Body of pancreas (tissue), 4 donors: ENCODE results near the gene SMARCAD1. TPM values are rescaled to one million over a fixed set of nuclear protein-coding genes. Genes with fewer than 3 reads are reported as not detected.

Experiments used
- ATAC-seq: fragments of 150-250 bp; one replicate; pipeline ENCODE4 v1.9.1; 2016
- DNase-seq, 4 donors: peaks; one replicate each; pipeline ENCODE4 v3.0.0-alpha.2; 2019
- H3K27ac ChIP-seq, 4 donors: fragments of 200-600 bp; sonication (generic); 1 replicate in 3 of 4; 2 replicates in 1 of 4; pipeline versions ENCODE4 v1.5.1 to v1.6.1; 2016 to 2019; ENCODE audit warnings: mild to moderate bottlenecking in 1 of 4, mixed read lengths in 1 of 4, moderate library complexity in 1 of 4
- H3K27me3 ChIP-seq, 2 donors: fragments of 200-600 bp; sonication (generic); one replicate each; pipeline ENCODE4 v1.6.0; 2016; ENCODE audit warnings: mild to moderate bottlenecking in 1 of 2
- H3K36me3 ChIP-seq, 2 donors: fragments of 200-600 bp; sonication (generic); replicated peaks in 1 of 2; 2 replicates each; pipeline ENCODE4 v1.5.1; 2016; ENCODE audit warnings: low read depth in 2 of 2; ENCODE audit not compliant: insufficient read depth in 1 of 2
- H3K4me1 ChIP-seq: fragments of 200-600 bp; sonication (generic); one replicate; pipeline ENCODE4 v1.6.0; 2016
- H3K4me3 ChIP-seq, 2 donors: fragments of 200-600 bp; sonication (generic); 1 replicate in 1 of 2; 2 replicates in 1 of 2; pipeline ENCODE4 v1.5.1; 2016 to 2019
- H3K9me3 ChIP-seq, 3 donors: fragments of 200-600 bp; sonication (generic); 1 replicate in 2 of 3; 2 replicates in 1 of 3; pipeline ENCODE4 v1.5.1; 2016
- CTCF ChIP-seq, 7 experiments: fragments of 450-650 bp in 4 of 7; fragments of 200-600 bp in 3 of 7; sonication (generic) in 3 of 7; IDR thresholded peaks; one replicate each; pipeline ENCODE4 v1.5.1; 2016 to 2019; ENCODE audit warnings: antibody characterized with exemption in 7 of 7
- POLR2A ChIP-seq, 3 donors: fragments of 450-650 bp; IDR thresholded peaks; one replicate each; pipeline ENCODE4 v1.6.1; 2016; ENCODE audit warnings: antibody characterized with exemption in 3 of 3, mild to moderate bottlenecking in 2 of 3
- WGBS, 2 donors: methylation state at CpG; one replicate each; pipeline ENCODE4 v1.1.5; 2017; 5-methylcytosine and 5-hydroxymethylcytosine counted together
- intact Hi-C: fragments of 100-400 bp; cut with DNase I; formaldehyde crosslinking; loops from one replicate; pipeline ENCODE4 v1.15.1; 2023
- total RNA-seq, 2 donors: library from RNA; depleted of rRNA; stranded (reverse); fragments of >200 nt; gene quantifications; one replicate each; pipeline ENCODE4 v1.1.0, GENCODE V29; 2016

The SMARCAD1 gene
- total RNA-seq, 2 donors from 2014 or later: 12.7 to 16.5 TPM

- DNase-seq (no peak), ATAC-seq (no peak)
- intact Hi-C loops: no loop called here
- no peaks in the 10 kb centered on the region for H3K36me3 ChIP-seq
- no peak overlapping the region for H3K4me3 ChIP-seq
- WGBS, 2 donors: 41 to 58% methylated on average over 4 of the region's 4 CpGs
- no peak overlapping the region for H3K27ac ChIP-seq
- no peaks in the 10 kb centered on the region for H3K27me3 ChIP-seq
- no peaks in the 10 kb centered on the region for H3K4me1 ChIP-seq
- TF ChIP-seq POLR2A (IDR thresholded peaks at IDR 0.05) (no peak), CTCF (IDR thresholded peaks at IDR 0.05) (no peak)
- no peaks in the 10 kb centered on the region for H3K9me3 ChIP-seq
These were observed 91.1 kb downstream of the SMARCAD1 start for GRCh38 chr4:94298725-94299252.

- Histone ChIP-seq H3K4me1 (no peaks in the 10 kb centered on the region), H3K27me3 (no peaks in the 10 kb centered on the region), H3K4me3 (no peak overlapping the region), H3K36me3 (no peaks in the 10 kb centered on the region), H3K9me3 (no peaks in the 10 kb centered on the region), H3K27ac (no peak overlapping the region)
- TF ChIP-seq CTCF (IDR thresholded peaks at IDR 0.05) (no peak), POLR2A (IDR thresholded peaks at IDR 0.05) (no peak)
- DNase-seq (no peak), ATAC-seq (no peak)
- 89 to 94% methylated on average over 2 of the region's 2 CpGs for whole genome bisulfite sequencing, 2 donors
- intact Hi-C loops: loop anchor here (10.0 kb wide), 1 partner anchor 293 kb away; no protein-coding TSS in a partner anchor
These were observed 94.5 kb downstream of the SMARCAD1 start for GRCh38 chr4:94302191-94302590.

GRCh38 chr4:94304365-94304971, 96.8 kb downstream of the SMARCAD1 start:
- no peak for TF ChIP-seq POLR2A (IDR thresholded peaks at IDR 0.05)
- TF ChIP-seq CTCF (IDR thresholded peaks at IDR 0.05): peak in 6 of 7 experiments; percentile 49 to 61 (median 55)
- no peak overlapping the region for H3K27ac ChIP-seq
- WGBS, 2 donors: 27 to 28% methylated on average over 2 of the region's 2 CpGs
- H3K27me3 ChIP-seq: no peaks in the 10 kb centered on the region
- ATAC-seq (no peak), DNase-seq (peak in 1 of 4 donors; percentile 20)
- intact Hi-C loops: loop anchor here (10.0 kb wide), 1 partner anchor 290 kb away; no protein-coding TSS in a partner anchor
- no peaks in the 10 kb centered on the region for H3K36me3 ChIP-seq
- H3K4me1 ChIP-seq: no peaks in the 10 kb centered on the region
- no peak overlapping the region for H3K4me3 ChIP-seq
- H3K9me3 ChIP-seq: no peaks in the 10 kb centered on the region

GRCh38 chr4:94305466-94306225, 98.0 kb downstream of the SMARCAD1 start:
- ATAC-seq (no peak), DNase-seq (no peak)
- Histone ChIP-seq H3K27me3 (no peaks in the 10 kb centered on the region), H3K4me1 (no peaks in the 10 kb centered on the region), H3K9me3 (no peaks in the 10 kb centered on the region), H3K36me3 (no peaks in the 10 kb centered on the region), H3K4me3 (no peak overlapping the region), H3K27ac (no peak overlapping the region)
- 70 to 71% methylated on average over 5 of the region's 5 CpGs for WGBS, 2 donors
- no peak for TF ChIP-seq CTCF (IDR thresholded peaks at IDR 0.05)
- no peak for TF ChIP-seq POLR2A (IDR thresholded peaks at IDR 0.05)
- intact Hi-C loops: loop anchor here (10.0 kb wide), 1 partner anchor 289 kb away; no protein-coding TSS in a partner anchor
